NT2/D1 (cell line): ENCODE results near the gene PPT2.

Experiments used
- DNase-seq: peaks from one replicate; pipeline ENCODE4 v3.0.0-alpha.2; 2011; ENCODE audit warnings: low read depth, low spot score
- H3K27me3 ChIP-seq: 2 replicates; pipeline ENCODE4 v1.6.0; 2011; ENCODE audit warnings: mild to moderate bottlenecking; ENCODE audit not compliant: insufficient read length, insufficient read depth
- H3K36me3 ChIP-seq: 2 replicates; pipeline ENCODE4 v1.6.1; 2011; ENCODE audit warnings: mild to moderate bottlenecking, low read length, mixed read lengths; ENCODE audit not compliant: insufficient read depth, insufficient read length
- H3K4me1 ChIP-seq: 2 replicates; pipeline ENCODE4 v1.5.1; 2011; ENCODE audit not compliant: insufficient read depth, insufficient read length
- H3K4me3 ChIP-seq: 2 replicates; pipeline ENCODE4 v1.5.1; 2011; ENCODE audit warnings: low read depth; ENCODE audit not compliant: insufficient read length
- H3K9ac ChIP-seq: 2 replicates; pipeline ENCODE4 v1.6.0; 2011; ENCODE audit warnings: low read depth; ENCODE audit not compliant: insufficient read length
- H3K9me3 ChIP-seq: 2 replicates; pipeline ENCODE4 v1.5.1; 2011; ENCODE audit warnings: mild to moderate bottlenecking, low read length; ENCODE audit not compliant: insufficient read depth
- SUZ12 ChIP-seq: IDR thresholded peaks from 2 replicates; pipeline ENCODE4 v1.6.1; 2011; ENCODE audit not compliant: insufficient read length, insufficient read depth; ENCODE audit errors: extremely low read depth
- YY1 ChIP-seq: IDR thresholded peaks from 2 replicates; pipeline ENCODE4 v1.6.1; 2011; ENCODE audit not compliant: insufficient read length, insufficient read depth
- ZNF274 ChIP-seq: IDR thresholded peaks from 2 replicates; pipeline ENCODE4 v1.6.1; 2011; ENCODE audit warnings: mild to moderate bottlenecking, low read depth, low read length

Gene PPT2, protein sequence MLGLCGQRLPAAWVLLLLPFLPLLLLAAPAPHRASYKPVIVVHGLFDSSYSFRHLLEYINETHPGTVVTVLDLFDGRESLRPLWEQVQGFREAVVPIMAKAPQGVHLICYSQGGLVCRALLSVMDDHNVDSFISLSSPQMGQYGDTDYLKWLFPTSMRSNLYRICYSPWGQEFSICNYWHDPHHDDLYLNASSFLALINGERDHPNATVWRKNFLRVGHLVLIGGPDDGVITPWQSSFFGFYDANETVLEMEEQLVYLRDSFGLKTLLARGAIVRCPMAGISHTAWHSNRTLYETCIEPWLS

DNA sequence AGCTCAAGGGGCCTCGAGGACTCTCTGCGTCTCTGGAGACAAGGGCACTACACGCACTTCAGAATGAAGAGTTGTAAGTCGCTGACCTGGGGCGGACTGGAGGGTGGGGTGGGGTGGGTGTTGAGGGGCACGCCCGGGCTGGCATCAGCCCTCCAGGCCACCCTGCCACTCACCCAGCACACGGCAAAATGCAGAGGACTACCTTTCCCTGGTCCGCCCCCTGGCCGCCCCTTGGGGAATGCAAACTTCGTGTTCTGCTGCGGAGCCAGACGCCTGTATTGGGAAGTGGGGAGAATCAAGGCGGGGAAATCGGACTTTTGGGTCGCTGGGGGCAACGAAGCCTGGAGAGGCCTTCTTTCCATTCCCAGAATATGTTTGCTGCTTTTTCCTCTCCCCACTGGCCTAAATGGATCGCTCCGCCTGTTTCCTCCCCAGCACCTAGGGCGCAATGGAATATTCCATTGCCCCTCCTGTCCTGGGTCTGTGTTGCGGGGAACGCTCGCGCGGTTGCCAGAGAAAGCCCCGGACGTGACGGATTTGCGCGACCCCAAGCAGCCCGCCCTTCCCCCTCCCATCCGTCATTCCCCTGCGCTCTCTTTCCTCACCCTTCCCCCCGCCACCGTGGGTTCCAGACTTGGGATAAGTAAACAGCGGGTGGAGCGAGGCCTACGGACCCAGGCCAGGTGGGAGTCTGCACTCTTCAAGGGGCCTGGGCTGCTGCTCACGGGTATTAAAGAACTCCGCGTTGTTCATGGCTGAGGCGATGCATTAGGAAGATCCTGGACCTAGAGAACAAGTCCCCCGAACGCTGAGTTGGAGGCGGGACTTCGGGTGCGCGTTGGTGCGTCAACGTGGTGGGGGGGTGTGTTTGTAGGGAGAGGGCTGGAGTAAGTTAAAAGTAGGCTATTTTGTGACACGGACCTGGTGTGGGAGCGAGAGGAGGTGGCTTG lies at the start of gene PPT2:
Gene PPT2, plus strand, starts transcription at position 578 of the 950 bp plus-strand sequence. CDS start 454 bp downstream, outside the sequence.
- peaks cover 36% of the 10 kb centered on the region for H3K36me3 ChIP-seq
- H3K9me3 ChIP-seq: no peaks in the 10 kb centered on the region
- peak within 1 kb of the TSS; percentile 93 for H3K9ac ChIP-seq
- DNase-seq: peak; percentile 79
- peaks cover 3% of the 10 kb centered on the region for H3K27me3 ChIP-seq
- peak within 1 kb of the TSS; percentile 84 for H3K4me3 ChIP-seq
- H3K4me1 ChIP-seq: peaks cover 4% of the 10 kb centered on the region
- no peak for TF ChIP-seq SUZ12
- TF ChIP-seq ZNF274: no peak
- no peak for TF ChIP-seq YY1

DNA sequence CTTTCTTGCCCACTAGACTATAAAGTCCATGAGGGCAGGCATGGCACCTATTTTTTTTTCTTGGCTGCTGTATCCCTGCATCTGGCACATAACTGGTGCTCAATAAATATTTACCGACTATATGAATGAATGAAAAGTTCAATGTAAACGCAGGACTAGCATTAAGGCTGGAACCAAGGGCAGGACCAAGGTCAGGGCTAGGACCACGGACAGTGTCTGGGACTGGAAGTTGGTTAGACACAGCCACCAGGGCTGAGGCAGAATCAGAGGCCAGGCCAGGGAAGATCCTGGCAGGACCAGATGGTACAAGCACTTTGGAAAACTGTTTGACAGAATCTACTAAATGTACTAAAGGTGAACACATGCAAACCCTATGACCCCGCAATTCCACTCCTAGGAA lies 48.5 kb upstream of the PPT2 start:
- no peak for DNase-seq
- no peak overlapping the region for H3K9ac ChIP-seq
- TF ChIP-seq YY1 (no peak), ZNF274 (no peak), SUZ12 (no peak)
- H3K9me3 ChIP-seq: no peaks in the 10 kb centered on the region
- H3K36me3 ChIP-seq: no peaks in the 10 kb centered on the region
- H3K4me3 ChIP-seq: no peak overlapping the region
- peaks cover 7% of the 10 kb centered on the region for H3K4me1 ChIP-seq
- no peaks in the 10 kb centered on the region for H3K27me3 ChIP-seq

DNA sequence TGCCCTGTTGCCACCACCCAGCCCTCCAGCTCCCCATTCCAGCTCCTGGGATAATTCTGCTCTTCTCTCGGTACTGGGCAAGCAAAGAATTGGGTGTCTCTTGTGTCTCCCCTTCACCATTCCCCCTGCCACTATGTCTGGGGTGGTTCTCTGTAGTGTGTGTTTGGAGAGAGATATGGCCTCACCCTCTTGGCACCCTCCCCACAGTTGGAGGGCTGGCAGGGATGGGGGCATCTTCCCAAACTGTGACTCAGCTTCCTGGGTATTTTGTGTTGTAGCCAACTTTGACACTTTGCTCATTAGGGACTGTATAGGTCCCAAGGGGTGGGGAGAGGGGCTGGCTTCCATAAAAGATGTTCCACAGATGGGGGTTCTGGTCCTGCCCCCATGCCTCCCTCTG lies 46.5 kb upstream of the PPT2 start:
- TF ChIP-seq YY1 (no peak), ZNF274 (no peak), SUZ12 (no peak)
- peaks cover 10% of the 10 kb centered on the region for H3K36me3 ChIP-seq
- H3K4me1 ChIP-seq: peaks cover 7% of the 10 kb centered on the region
- no peaks in the 10 kb centered on the region for H3K27me3 ChIP-seq
- peak overlapping the region; percentile 4 for H3K9ac ChIP-seq
- no peaks in the 10 kb centered on the region for H3K9me3 ChIP-seq
- no peak overlapping the region for H3K4me3 ChIP-seq
- DNase-seq: no peak

DNA sequence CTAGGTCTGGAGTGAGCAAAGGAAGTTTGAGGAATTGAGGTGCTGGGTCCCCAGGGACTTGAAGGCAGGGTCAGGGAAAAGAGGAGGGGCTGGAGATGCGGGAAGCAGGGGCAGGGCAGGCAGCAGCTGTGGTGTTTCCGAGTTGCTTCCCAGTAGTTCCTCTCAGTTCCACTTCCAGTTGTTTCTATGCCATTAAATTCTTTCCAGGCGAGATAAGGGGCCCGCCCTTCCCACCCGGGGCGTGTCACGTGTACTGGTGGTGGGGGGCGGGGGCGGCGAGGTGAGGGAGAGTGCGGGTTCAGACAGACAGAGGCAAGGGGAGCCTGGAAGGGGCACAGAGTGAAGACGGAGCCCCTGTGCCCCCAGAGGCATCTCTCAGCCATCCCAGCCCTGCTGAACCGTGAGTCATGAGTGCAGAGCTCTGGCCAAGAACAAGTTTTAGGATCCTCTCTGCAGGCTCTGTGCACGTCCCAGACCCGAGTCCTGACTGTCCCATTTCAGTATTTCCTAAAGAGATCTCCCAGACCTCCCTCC lies 45.8 kb upstream of the PPT2 start:
- TF ChIP-seq ZNF274 (no peak), YY1 (no peak), SUZ12 (no peak)
- Histone ChIP-seq H3K4me1 (peaks cover 7% of the 10 kb centered on the region), H3K27me3 (no peaks in the 10 kb centered on the region), H3K9me3 (no peaks in the 10 kb centered on the region), H3K9ac (peak overlapping the region; percentile 4), H3K36me3 (peaks cover 14% of the 10 kb centered on the region), H3K4me3 (no peak overlapping the region)
- DNase-seq: no peak

DNA sequence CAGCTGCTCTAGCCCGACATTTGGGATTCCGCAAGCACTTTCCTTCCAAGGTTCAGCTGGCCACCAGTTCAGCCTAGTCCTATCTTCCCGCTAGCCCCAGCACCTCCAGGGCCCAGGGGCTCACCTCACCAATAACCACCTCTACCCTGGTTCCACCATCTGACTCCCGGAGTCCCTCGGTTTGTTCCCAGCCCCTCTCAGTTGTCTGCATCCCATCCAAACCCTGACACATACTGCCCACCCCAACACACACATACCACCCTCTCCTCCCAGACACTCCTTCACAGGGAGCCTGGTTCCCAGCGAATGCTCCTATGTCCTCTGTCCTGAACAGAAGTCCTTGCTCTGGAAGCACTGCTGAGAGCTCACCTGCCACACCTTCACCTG lies 45.2 kb upstream of the PPT2 start:
- peaks cover 17% of the 10 kb centered on the region for H3K36me3 ChIP-seq
- no peak overlapping the region for H3K4me3 ChIP-seq
- H3K27me3 ChIP-seq: no peaks in the 10 kb centered on the region
- H3K9ac ChIP-seq: peak overlapping the region; percentile 21
- no peak for DNase-seq
- no peaks in the 10 kb centered on the region for H3K9me3 ChIP-seq
- TF ChIP-seq YY1 (no peak), ZNF274 (no peak), SUZ12 (no peak)
- peaks cover 7% of the 10 kb centered on the region for H3K4me1 ChIP-seq

DNA sequence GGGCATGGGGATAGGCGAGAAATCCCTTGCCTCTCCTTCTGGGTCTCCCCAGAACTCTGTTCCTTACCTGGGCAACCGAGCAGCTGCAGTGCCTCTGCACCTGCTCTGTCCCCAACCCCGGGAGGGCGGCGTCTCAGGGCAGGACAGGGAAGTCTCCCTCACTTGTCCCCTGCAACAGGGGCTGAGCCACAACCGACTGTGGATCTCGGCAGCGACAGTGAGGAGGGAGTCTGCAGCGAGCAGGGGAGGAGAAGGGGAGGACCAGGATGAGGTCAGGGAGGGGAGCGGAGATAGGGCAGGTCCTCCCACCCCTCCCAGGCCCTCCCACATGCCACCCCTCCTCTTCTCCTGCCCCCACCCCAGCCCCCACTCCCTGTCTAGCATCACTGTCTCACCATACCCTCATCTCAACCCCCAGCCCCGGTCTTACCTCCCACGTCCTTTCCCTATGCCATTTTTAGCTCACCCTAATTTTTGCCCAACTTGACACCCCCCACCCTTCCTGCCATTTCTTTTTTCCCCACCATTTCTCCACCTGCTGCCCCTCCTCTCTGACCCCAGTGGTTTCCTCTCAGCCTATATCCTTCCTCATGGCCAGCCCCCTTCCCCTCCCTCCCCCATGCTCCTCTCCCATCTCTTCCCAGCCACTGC lies 44.7 kb upstream of the PPT2 start, which contains the start of gene TNXB:
Gene TNXB, minus strand, starts transcription at position 225 of the 651 bp plus-strand sequence. CDS start 11,140 bp downstream, outside the sequence.
- no peaks in the 10 kb centered on the region for H3K27me3 ChIP-seq
- H3K9me3 ChIP-seq: no peaks in the 10 kb centered on the region
- no peak for DNase-seq
- peaks cover 10% of the 10 kb centered on the region for H3K4me1 ChIP-seq
- H3K9ac ChIP-seq: peak within 1 kb of the TSS; percentile 21
- H3K4me3 ChIP-seq: no peak within 1 kb of the TSS
- peaks cover 17% of the 10 kb centered on the region for H3K36me3 ChIP-seq
- no peak for TF ChIP-seq SUZ12
- no peak for TF ChIP-seq ZNF274
- no peak for TF ChIP-seq YY1

DNA sequence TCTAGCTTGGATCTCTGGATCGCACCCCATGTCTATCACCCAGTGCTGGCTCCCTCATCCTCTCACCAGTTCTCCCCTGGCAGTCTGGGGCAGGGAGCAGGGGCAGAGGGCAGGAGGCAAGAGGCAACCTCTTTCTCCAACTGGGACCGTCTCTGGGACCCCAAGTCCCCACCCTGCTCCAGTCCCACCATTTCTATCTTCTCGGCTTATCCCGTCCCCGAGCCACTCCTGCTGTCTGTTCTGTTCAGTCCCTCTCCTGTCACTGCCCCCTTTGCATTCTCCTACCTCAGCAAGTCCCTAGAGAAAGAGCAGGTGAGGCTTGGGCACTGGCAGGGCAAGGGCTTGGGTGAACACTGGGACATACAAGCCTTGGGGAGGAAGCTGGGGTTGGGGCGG lies 44.2 kb upstream of the PPT2 start:
- DNase-seq: no peak
- Histone ChIP-seq H3K36me3 (peaks cover 18% of the 10 kb centered on the region), H3K9ac (no peak overlapping the region), H3K4me1 (peaks cover 10% of the 10 kb centered on the region), H3K27me3 (no peaks in the 10 kb centered on the region), H3K9me3 (no peaks in the 10 kb centered on the region), H3K4me3 (no peak overlapping the region)
- TF ChIP-seq ZNF274: no peak
- TF ChIP-seq SUZ12: no peak
- TF ChIP-seq YY1: no peak
